DMS79 treated with DMSO at 0.1 percent for 48 hours (cell line): ENCODE data around the gene CRACDL.
"Not testable (repeated sequence)": the region's sequence is repeated elsewhere in the genome, so short reads cannot be mapped to it uniquely, and the experiment has no call there.

ENCODE experiments used
- DNase-seq: peaks from one replicate; lab custom pipeline; 2025; lab: John Stamatoyannopoulos, UW

The CRACDL gene

GRCh38 chr2:98907966-98908905 is 27.8 kb downstream of the CRACDL start:
- peak; percentile 68 for DNase-seq

GRCh38 chr2:98907385-98907784 is 28.6 kb downstream of the CRACDL start:
- no peak for DNase-seq

GRCh38 chr2:98903767-98904485 is 32.1 kb downstream of the CRACDL start:
- no peak for DNase-seq

- no peak for DNase-seq
Measured at GRCh38 chr2:98903064-98903355, 33.0 kb downstream of the CRACDL start.

- DNase-seq: no peak
Measured at GRCh38 chr2:98902209-98903063, 33.6 kb downstream of the CRACDL start.

- no peak for DNase-seq
Measured at GRCh38 chr2:98901702-98902101, 34.3 kb downstream of the CRACDL start.

GRCh38 chr2:98901291-98901690 is 34.7 kb downstream of the CRACDL start:
- DNase-seq: no peak

GRCh38 chr2:98900721-98901120 is 35.3 kb downstream of the CRACDL start:
- no peak for DNase-seq

- not testable (repeated sequence) for DNase-seq
Measured at GRCh38 chr2:98899703-98900078, 36.3 kb downstream of the CRACDL start.

- peak; percentile 91 for DNase-seq
Measured at GRCh38 chr2:98899041-98899702, 36.9 kb downstream of the CRACDL start.

- no peak for DNase-seq
Measured at GRCh38 chr2:98898423-98898841, 37.6 kb downstream of the CRACDL start.

- no peak for DNase-seq
Measured at GRCh38 chr2:98897746-98898145, 38.3 kb downstream of the CRACDL start.

- DNase-seq: no peak
Measured at GRCh38 chr2:98896944-98897343, 39.1 kb downstream of the CRACDL start.

GRCh38 chr2:98896416-98896815 is 39.6 kb downstream of the CRACDL start:
- no peak for DNase-seq

GRCh38 chr2:98895901-98896300 is 40.1 kb downstream of the CRACDL start:
- no peak for DNase-seq

GRCh38 chr2:98895221-98895620 is 40.8 kb downstream of the CRACDL start:
- no peak for DNase-seq

- no peak for DNase-seq
Measured at GRCh38 chr2:98894331-98895000, 41.6 kb downstream of the CRACDL start.

- no peak for DNase-seq
Measured at GRCh38 chr2:98893911-98894321, 42.1 kb downstream of the CRACDL start.

GRCh38 chr2:98892871-98893270 is 43.2 kb downstream of the CRACDL start:
- DNase-seq: no peak

- no peak for DNase-seq
Measured at GRCh38 chr2:98891591-98891990, 44.4 kb downstream of the CRACDL start.

GRCh38 chr2:98886066-98886554 is 49.9 kb downstream of the CRACDL start:
- DNase-seq: no peak
